SK-N-MC (cell line): ENCODE data around the gene EZH2.
A peak's percentile ranks its signal among the peaks of the same experiment; 100 is the strongest.

Experiments
- EZH2 ChIP-seq: fragments of 200-600 bp; sonication (generic); IDR thresholded peaks from one replicate; pipeline ENCODE4 v1.6.1; 2017; ENCODE audit warnings: antibody characterized with exemption
- POLR2AphosphoS5 ChIP-seq: IDR thresholded peaks from 2 replicates; pipeline ENCODE4 v1.6.1; 2012; ENCODE audit warnings: mild to moderate bottlenecking, low read depth, low read length, borderline replicate concordance

DNA sequence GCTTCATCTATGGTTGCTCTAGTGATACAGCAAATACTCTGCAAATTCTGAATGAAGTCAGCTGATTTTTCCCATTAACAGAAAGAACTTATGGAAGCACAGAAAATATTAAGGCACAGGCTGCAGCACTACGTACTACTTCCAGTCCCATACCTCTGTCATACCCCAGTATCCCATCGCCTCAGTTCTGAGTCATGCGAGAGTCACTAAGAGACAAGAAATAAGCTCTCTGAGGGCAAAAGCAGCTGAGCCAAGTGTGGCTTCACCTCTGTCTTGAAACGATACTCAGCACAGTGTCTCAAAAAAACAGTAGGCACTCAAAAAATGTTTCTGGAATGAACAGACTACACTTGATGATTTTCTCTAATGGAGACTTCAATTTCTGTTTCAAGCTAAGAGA, 48.2 kb downstream of the EZH2 start:
- TF ChIP-seq EZH2: no peak
- peak; percentile 28; the same call in 1 of the 2 replicates for TF ChIP-seq POLR2AphosphoS5
